GM15510 (cell line): ENCODE measurements around the gene RNASE4.

Source experiments
- POLR2A ChIP-seq: IDR thresholded peaks from 3 replicates; pipeline ENCODE4 v1.6.1; 2011; ENCODE audit warnings: borderline replicate concordance; ENCODE audit not compliant: insufficient read length; ENCODE audit errors: extremely low read depth

RNASE4 gene, protein sequence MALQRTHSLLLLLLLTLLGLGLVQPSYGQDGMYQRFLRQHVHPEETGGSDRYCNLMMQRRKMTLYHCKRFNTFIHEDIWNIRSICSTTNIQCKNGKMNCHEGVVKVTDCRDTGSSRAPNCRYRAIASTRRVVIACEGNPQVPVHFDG

DNA sequence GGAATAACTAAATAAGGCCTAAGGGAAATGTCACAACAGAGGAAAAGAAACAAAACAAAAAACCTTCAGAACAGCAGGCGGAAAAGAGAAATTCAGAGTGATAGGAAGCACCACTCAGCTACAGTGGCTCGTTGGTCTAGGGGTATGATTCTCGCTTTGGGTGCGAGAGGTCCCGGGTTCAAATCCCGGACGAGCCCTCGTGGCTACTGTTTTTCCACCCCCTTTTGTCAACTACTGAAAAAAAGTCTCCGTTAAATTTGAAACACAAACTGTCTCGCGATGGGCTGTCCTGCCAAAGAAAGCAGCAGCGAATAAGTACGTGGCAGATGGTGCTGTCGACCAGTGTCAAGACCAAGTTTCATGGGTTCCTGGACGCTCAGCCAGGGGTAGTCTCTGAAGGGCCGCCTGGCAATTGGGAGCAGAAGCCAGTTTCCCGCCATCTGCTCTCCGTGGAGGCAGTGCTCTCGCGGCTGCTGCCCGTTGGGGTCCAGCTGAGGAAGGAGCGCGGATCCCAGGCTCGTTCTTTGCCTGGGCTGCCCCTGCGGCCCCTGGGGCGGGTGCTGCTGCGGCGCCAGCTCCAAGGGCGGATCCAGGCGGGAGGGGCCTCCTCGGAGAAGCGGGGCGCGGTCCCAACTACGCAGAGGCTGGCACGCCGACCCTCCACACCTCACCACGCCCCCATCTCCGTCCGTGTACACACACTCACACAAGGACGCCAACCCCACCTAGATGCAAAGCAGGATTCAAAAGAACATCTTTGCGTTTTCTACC lies at the start of gene RNASE4:
Gene RNASE4 (plus strand): TSS at position 670 of the 771 bp plus-strand sequence. CDS start 14,812 bp downstream, outside the sequence.
- peak; percentile 35 for TF ChIP-seq POLR2A

DNA sequence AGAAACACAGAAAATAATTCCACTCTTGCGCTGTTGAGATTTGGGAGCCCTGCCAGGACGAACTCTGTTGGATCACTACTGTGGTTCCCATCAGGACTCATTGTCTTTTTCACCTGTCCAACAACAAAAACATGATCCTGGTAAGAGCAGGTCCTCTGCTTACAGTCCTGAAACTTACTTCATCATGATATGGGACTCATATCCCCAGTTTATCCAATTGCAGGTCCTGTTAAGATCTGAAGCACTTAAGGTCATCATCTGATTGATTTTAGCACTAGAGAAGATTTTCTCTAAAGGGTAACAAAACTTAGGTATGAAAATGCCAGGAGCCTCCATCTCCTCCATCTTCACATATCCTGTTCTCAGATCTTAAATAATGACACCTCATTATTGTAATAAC lies 42.8 kb upstream of the RNASE4 start, which contains the start of gene OR6S1:
Gene OR6S1 (minus strand): TSS at position 101 of the 400 bp plus-strand sequence. CDS start 0 bp downstream, at position 101.
- TF ChIP-seq POLR2A: no peak

DNA sequence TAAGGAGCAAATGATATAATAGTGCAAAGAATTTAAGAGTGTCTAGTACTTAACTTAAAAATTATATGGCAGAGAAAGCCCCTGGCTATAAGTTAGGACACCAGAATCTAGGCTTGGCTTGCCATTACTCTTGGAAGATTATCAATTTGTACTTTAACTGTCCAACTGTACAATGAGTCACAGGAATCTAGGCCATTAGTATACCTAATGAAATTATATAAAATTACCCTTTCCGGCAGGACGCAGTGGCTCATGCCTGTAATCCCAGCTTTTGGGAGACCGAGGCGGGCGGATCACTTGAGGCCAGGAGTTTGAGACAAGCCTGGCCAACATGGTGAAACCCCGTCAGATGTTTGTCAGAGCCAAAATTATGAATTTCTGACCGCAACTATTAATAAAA lies 42.2 kb upstream of the RNASE4 start:
- no peak for TF ChIP-seq POLR2A

DNA sequence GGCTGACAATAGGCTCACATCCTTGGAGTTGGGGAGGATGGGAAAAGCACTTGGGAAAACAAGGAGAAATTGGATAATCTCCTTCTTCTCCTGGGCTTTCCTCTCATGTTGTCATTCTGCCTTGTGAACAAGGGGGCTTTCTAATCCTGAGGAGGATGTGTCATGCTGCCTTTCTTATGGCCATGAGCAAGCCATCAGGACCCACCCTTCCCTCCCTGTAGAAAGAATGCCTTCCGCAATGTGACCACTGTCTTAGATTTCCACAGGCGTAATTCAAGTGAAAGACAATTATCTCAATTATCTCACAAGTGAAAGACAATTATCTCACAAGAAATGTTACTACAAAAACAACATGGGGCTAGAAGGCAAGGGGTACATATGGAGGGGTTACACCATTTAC lies 39.8 kb upstream of the RNASE4 start:
- no peak for TF ChIP-seq POLR2A

DNA sequence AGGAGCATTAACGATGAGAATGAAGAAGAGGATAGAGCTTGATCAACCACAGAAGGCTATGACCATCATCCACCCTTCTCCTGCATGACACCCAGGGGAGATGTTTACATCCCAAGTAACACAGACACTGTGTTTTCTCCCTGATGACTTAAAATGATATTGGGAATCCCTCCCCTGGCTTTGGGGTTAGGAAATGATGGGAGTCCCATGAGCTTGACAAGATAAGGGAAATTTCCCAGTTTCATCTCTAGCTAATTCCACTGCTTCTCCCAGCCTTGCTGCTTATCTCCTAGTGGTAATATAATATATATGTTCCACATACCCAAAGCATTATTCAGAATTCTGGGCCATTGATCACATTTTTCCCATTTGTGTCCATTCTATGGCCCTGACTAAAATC lies 38.9 kb upstream of the RNASE4 start:
- TF ChIP-seq POLR2A: no peak

DNA sequence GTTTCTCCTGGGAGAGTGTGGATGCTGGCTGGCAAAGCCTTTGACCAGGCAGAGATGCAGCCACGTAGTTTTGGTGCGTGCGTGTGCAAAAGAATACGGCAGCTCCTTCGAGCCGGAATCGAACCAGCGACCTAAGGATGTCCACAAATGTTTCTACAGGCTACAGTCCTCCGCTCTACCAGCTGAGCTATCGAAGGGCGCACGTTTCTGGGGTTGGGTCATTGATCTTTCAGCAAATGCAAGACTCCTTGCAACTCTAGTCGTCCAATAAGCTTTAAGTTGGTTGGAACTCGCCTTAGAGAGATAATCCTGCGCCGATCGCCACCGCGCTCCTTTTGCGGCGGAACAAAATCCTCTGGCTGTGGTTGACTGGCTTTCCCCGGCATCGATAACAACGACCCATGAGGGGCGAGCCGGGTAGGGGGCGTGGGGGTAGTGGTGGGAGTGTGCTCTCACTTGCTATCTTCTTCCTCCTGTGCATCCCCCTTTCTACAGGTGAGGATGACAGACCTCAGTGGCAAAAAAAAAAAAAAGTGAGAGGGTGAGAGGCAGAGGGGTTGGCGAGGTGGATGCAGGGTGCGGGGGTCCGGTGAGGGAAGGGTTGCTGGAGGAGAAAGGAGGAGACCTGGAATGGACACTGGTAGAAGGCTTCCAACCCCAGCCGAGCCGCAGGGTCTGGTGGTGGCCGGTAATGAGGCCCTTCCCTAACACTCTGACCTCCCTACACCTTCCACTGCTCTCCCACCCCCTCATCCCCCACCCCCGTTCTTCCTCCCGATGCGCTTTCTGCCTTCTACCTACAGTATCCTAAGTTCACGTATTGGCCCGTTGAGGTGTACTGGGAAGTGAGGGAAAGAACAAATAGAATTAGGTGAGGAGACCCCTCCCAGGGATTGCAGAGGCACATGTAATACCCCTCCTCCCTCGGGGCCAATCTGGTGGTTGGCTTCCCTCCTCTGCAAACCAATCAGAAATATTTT lies 31.1 kb upstream of the RNASE4 start:
- no peak for TF ChIP-seq POLR2A

DNA sequence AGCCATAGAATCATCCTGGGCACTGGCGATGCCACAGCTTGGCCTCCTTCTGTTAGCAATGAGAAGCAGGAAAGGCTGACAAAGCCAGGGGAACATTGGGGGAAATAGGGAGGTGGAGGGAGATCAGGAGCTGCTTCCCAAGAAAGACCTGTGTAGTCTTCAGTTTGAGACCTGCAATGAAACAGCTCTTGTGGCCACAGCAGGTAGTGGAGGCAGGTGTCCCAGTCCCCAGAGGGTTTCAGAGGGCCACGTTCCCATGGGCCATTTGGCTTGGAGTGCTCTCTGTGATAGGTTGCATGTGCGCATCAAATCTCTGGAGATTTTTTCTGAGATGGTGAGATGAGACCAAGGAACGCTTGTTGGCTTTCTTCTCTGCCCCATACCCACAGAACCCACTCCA lies 28.5 kb upstream of the RNASE4 start:
- TF ChIP-seq POLR2A: no peak

DNA sequence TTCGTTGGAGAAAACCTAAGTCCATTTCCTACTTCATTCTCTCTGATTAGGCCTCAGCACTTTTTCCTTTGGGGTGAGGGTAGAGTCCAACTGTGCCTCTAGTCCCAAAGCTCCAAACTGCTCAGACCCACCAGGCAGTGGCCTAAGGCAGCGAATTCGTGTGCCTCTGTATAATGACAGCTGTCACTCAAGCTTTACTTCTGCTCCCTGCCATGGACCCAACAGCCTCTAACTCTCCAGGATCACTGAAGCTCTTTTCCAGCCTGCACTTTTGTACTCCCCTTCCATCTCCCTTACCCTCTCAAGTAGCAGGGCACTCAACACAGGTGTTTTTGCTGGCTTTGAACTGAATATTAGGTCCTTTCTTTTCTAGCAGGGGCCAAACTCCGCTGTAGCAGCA lies 28.1 kb upstream of the RNASE4 start:
- no peak for TF ChIP-seq POLR2A

DNA sequence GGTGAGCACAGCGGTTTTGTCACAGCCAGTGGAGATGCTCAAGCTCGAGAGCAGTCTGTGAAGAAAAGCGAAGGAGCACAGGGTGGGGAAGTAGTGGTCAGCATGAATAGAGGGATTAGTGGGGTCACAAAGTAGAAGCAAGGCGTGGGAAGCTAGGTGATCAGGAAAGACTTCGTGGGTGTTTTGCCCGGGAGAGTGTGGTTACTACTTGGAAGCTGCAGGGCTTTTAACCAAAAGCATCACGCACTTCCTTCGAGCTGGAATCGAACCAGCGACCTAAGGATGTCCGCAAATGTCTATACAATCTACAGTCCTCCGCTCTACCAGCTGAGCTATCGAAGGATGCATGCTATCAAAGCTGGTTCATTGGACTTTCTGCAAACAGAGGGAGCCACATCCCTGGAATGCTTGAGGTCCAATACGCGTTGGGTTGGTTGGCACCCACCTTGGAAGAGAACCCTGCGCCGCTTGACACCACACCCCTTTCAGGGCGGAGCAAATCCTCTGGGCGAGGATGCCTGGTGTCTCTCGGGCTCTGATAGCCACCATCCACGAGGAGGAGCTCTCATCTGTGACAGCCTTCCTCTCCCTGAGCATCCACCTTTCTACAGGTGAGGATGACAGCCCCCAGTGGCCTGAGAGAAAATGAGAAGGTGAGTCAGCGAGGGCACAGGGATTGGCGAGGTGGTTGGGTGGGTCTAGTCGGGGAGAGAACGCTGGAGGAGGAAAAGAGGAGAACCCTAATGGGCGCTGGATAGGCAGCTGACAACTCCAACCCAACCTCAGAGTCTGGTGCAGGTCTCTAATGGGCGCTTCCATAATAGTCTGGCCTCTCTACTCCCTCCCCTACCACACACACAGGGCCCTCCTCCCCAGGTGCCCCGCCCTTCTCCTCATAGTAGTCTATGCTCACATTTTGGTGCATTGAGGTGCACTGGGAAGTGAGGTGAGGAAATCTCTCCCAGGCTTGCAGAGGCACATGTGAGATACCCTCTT lies 26.8 kb upstream of the RNASE4 start:
- no peak for TF ChIP-seq POLR2A

DNA sequence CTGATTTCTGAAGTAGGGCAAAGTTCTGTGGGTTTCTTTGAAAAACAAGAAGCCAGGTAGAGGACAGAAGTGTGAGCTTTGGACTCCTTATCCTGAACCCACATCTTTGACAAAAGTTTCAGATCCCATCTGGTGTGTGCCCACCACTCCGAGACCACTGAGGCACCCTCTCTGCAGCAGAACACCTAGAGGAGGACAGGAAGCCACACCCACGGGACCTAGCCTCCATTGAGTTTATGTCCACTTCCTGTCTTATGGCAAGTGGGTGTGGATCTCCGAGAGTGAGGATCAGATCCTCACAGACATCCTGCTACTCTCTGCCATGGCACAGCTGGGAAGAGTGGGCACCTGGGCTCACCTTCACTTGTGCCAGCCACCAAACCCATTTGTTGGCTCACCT lies 26.1 kb upstream of the RNASE4 start:
- TF ChIP-seq POLR2A: no peak

DNA sequence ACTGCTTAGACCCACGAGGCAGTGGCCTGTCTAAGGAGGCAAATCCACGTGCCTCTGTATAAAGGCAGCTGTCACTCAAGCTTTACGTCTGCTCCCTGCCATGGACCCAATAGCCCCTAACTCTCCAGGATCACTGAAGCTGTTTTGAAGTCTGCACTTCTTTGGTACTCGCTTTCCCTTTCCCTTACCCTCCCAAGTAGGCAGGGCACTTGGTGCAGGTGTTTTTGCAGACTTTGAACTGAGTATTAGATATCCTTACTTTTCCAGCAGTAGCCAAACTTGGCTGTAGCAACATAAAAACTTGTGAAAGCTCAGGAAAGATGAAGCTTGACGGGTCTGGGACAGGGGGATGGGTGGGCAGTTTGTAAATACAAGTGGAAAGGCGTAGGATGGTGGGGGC lies 25.0 kb upstream of the RNASE4 start:
- no peak for TF ChIP-seq POLR2A

DNA sequence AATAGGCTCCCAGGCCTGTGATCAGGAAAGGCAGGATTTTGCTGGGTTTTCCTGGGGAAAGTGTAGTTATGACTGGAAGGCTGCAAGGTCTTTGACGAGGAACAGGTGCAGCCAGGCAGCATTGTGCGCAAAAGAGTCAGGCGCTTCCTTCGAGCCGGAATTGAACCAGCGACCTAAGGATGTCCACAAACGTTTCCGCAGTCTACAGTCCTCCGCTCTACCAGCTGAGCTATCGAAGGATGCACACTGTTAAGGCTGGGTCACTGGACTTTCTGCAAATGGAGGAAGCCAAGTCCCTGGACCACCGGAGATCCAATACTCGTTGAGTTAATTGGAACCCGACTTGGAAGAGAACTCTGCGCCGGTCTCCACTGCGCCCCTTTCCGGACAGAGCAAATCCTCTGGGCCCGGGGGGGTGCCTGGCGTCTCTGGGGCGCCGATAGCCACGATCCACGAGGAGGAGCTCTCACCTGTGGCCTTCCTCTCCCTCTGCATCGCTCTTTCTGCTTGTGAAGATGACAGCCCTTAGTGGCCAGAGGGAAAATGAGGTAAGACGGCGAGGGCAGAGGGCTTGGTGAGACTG lies 24.5 kb upstream of the RNASE4 start:
- no peak for TF ChIP-seq POLR2A

DNA sequence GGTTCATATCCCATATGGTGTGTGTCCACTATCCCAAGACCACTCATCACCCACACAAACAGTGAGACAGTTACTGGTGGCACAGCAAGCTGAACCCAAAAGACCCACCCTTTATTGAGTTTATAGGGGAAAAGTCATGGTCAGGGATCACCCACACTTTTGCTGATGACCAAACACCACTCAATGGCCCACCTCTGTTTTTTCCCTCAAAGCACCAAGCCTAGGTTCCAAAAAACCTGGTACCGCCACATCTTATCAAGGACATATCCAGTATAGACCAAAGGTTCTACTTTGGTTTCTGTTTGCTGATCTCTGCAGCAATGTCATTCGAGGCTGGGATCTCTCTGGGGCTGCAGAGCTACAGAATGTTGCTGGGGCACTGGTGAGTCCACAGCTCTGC lies 23.2 kb upstream of the RNASE4 start:
- no peak for TF ChIP-seq POLR2A
